Measurements from ENCODE around the gene PALM. TPM values are rescaled to one million over a fixed set of nuclear protein-coding genes. Genes with fewer than 3 reads are reported as not detected.

The PALM gene
- polyA plus RNA-seq, 1 donor from 2014 or later: 74.8 TPM

DNA sequence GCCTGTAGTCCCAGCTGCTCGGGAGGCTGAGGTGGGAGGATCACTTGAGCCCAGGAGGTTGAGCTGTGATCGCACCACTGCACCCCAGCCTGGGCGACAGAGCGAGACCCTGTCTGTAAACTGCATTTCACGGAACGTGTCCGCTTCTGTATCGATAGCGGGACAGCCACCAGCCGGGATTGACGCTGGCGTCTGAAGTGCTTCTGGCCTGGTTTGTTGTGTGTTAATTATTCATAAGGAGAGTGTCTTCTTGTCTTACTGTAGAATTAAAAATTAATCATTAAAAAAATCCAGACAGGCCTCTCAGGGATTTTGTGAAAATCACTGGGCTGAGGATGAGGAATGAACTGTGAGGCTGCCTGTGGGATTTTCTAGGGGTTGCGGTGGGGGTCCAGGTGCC, 26.0 kb downstream of the PALM start:
- H3K27me3 ChIP-seq (ENCODE audit: insufficient read depth, low read depth, low read length): no peaks in the 10 kb centered on the region
- H3K79me2 ChIP-seq (replicated peaks; ENCODE audit: insufficient read depth, low read length): no peaks in the 10 kb centered on the region
- H3K9me3 ChIP-seq (ENCODE audit: low read length): no peaks in the 10 kb centered on the region
- no peak overlapping the region for H2AFZ ChIP-seq (ENCODE audit: low read depth, low read length)
- H3K4me3 ChIP-seq (ENCODE audit: low read length): no peak overlapping the region
- no peaks in the 10 kb centered on the region for H3F3A ChIP-seq (ENCODE audit: insufficient read depth, low read length, poor library complexity, severe bottlenecking)
- no peak overlapping the region for H3K27ac ChIP-seq (ENCODE audit: low read length)
- peaks cover 3% of the 10 kb centered on the region for H3K36me3 ChIP-seq (ENCODE audit: insufficient read depth, low read length)
- H3K9me2 ChIP-seq (ENCODE audit: insufficient read depth, low read length): no peaks in the 10 kb centered on the region
- H3K9ac ChIP-seq (ENCODE audit: low read length): no peak overlapping the region
- no peak overlapping the region for H3K4me2 ChIP-seq (ENCODE audit: low read length)
- TF ChIP-seq, protein P1, sequence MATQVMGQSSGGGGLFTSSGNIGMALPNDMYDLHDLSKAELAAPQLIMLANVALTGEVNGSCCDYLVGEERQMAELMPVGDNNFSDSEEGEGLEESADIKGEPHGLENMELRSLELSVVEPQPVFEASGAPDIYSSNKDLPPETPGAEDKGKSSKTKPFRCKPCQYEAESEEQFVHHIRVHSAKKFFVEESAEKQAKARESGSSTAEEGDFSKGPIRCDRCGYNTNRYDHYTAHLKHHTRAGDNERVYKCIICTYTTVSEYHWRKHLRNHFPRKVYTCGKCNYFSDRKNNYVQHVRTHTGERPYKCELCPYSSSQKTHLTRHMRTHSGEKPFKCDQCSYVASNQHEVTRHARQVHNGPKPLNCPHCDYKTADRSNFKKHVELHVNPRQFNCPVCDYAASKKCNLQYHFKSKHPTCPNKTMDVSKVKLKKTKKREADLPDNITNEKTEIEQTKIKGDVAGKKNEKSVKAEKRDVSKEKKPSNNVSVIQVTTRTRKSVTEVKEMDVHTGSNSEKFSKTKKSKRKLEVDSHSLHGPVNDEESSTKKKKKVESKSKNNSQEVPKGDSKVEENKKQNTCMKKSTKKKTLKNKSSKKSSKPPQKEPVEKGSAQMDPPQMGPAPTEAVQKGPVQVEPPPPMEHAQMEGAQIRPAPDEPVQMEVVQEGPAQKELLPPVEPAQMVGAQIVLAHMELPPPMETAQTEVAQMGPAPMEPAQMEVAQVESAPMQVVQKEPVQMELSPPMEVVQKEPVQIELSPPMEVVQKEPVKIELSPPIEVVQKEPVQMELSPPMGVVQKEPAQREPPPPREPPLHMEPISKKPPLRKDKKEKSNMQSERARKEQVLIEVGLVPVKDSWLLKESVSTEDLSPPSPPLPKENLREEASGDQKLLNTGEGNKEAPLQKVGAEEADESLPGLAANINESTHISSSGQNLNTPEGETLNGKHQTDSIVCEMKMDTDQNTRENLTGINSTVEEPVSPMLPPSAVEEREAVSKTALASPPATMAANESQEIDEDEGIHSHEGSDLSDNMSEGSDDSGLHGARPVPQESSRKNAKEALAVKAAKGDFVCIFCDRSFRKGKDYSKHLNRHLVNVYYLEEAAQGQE (IDR thresholded peaks at IDR 0.05; ENCODE audit: borderline replicate concordance): no peak
- TF ChIP-seq EP300 (conservative IDR thresholded peaks at IDR 0.05; ENCODE audit: poor library complexity, severe bottlenecking) (no peak), POLR2AphosphoS5 (IDR thresholded peaks at IDR 0.05) (no peak), SMC3 (conservative IDR thresholded peaks at IDR 0.05; ENCODE audit: poor library complexity) (no peak), EZH2 (IDR thresholded peaks at IDR 0.05; ENCODE audit: borderline replicate concordance, insufficient read depth, low read length, poor library complexity, severe bottlenecking) (no peak), TAF1 (IDR thresholded peaks at IDR 0.05; ENCODE audit: low read depth) (no peak), MXI1 (conservative IDR thresholded peaks at IDR 0.05; ENCODE audit: poor library complexity, severe bottlenecking) (no peak), RAD21 (conservative IDR thresholded peaks at IDR 0.05) (no peak)
- TF ChIP-seq, protein P2, sequence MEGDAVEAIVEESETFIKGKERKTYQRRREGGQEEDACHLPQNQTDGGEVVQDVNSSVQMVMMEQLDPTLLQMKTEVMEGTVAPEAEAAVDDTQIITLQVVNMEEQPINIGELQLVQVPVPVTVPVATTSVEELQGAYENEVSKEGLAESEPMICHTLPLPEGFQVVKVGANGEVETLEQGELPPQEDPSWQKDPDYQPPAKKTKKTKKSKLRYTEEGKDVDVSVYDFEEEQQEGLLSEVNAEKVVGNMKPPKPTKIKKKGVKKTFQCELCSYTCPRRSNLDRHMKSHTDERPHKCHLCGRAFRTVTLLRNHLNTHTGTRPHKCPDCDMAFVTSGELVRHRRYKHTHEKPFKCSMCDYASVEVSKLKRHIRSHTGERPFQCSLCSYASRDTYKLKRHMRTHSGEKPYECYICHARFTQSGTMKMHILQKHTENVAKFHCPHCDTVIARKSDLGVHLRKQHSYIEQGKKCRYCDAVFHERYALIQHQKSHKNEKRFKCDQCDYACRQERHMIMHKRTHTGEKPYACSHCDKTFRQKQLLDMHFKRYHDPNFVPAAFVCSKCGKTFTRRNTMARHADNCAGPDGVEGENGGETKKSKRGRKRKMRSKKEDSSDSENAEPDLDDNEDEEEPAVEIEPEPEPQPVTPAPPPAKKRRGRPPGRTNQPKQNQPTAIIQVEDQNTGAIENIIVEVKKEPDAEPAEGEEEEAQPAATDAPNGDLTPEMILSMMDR (IDR thresholded peaks at IDR 0.05; ENCODE audit: poor library complexity, severe bottlenecking): no peak
- H4K20me1 ChIP-seq (ENCODE audit: insufficient read depth): no peaks in the 10 kb centered on the region

DNA sequence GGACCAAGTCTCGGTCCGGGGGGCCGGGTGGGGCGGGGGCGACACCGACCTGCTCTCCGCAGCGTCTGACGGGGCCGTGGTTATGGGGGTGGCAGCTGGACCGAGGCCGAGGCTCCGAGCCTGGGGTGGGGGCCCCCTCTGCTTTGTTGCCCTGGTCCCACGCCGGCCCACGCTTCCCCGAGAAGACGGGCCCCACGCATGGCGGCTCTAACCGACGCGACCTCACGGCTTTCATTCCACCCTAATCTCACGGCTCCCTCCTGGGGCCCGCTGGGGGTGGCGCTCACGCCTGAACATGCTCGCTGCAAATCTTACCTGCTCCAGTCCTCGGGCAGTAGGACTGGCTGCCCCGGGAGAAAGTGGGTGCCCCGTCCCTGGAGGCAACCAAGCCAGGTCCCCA, 27.4 kb downstream of the PALM start:
- Histone ChIP-seq H3K27ac (ENCODE audit: low read length) (no peak overlapping the region), H3F3A (ENCODE audit: insufficient read depth, low read length, poor library complexity, severe bottlenecking) (no peaks in the 10 kb centered on the region), H3K9ac (ENCODE audit: low read length) (no peak overlapping the region), H2AFZ (ENCODE audit: low read depth, low read length) (no peak overlapping the region), H4K20me1 (ENCODE audit: insufficient read depth) (no peaks in the 10 kb centered on the region), H3K79me2 (replicated peaks; ENCODE audit: insufficient read depth, low read length) (no peaks in the 10 kb centered on the region), H3K4me3 (ENCODE audit: low read length) (no peak overlapping the region), H3K4me2 (ENCODE audit: low read length) (no peak overlapping the region), H3K9me2 (ENCODE audit: insufficient read depth, low read length) (no peaks in the 10 kb centered on the region), H3K27me3 (ENCODE audit: insufficient read depth, low read depth, low read length) (no peaks in the 10 kb centered on the region), H3K9me3 (ENCODE audit: low read length) (no peaks in the 10 kb centered on the region), H3K36me3 (ENCODE audit: insufficient read depth, low read length) (peaks cover 3% of the 10 kb centered on the region)
- no peak for TF ChIP-seq RAD21 (conservative IDR thresholded peaks at IDR 0.05)

DNA sequence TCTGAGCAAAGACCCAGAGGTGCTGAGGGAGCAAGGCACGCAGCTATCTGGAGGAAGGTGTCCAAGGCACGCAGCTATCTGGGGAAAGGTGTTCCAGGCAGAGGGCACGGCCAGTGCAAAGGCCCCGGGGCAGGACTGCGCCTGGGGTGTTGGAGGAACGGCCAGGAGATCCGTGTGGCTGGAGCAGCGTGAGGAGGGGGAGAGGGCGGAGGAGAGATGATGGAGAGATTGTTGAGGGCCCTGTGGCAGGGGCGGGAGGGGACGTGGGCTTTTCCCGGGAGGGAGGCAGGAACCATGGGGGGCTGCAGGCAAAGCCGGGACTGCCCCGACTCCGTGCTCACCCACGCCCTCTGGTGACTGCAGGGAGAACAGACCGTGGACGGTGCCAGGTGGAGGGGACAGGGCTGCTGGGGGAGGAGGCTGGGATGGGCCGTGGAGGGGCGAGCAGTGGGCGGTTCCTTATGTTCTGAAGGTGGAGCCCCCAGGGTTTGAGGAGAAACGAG, 28.9 kb downstream of the PALM start:
- no peak overlapping the region for H3K27ac ChIP-seq (ENCODE audit: low read length)
- H3K4me3 ChIP-seq (ENCODE audit: low read length): no peak overlapping the region
- H3K36me3 ChIP-seq (ENCODE audit: insufficient read depth, low read length): peaks cover 3% of the 10 kb centered on the region
- no peak overlapping the region for H2AFZ ChIP-seq (ENCODE audit: low read depth, low read length)
- H3K79me2 ChIP-seq (replicated peaks; ENCODE audit: insufficient read depth, low read length): no peaks in the 10 kb centered on the region
- H3K9me3 ChIP-seq (ENCODE audit: low read length): no peaks in the 10 kb centered on the region
- no peaks in the 10 kb centered on the region for H4K20me1 ChIP-seq (ENCODE audit: insufficient read depth)
- H3K9ac ChIP-seq (ENCODE audit: low read length): no peak overlapping the region
- TF ChIP-seq, protein P2 (IDR thresholded peaks at IDR 0.05; ENCODE audit: poor library complexity, severe bottlenecking): peak; percentile 32
- TF ChIP-seq RAD21 (conservative IDR thresholded peaks at IDR 0.05): no peak
- H3K27me3 ChIP-seq (ENCODE audit: insufficient read depth, low read depth, low read length): no peaks in the 10 kb centered on the region
- no peak overlapping the region for H3K4me2 ChIP-seq (ENCODE audit: low read length)
- H3K9me2 ChIP-seq (ENCODE audit: insufficient read depth, low read length): no peaks in the 10 kb centered on the region
- H3F3A ChIP-seq (ENCODE audit: insufficient read depth, low read length, poor library complexity, severe bottlenecking): no peaks in the 10 kb centered on the region
